ENCODE results near the gene LDLRAD2.
"Not testable (repeated sequence)": the region's sequence is repeated elsewhere in the genome, so short reads cannot be mapped to it uniquely, and the experiment has no call there.

Gene LDLRAD2

GRCh38 chr1:21783679-21784603 is 28.1 kb upstream of the LDLRAD2 start:
- DNase-seq: peak in 1 of 51 donors; percentile 94

GRCh38 chr1:21785764-21786163 is 26.3 kb upstream of the LDLRAD2 start:
- not testable (repeated sequence) for DNase-seq

GRCh38 chr1:21786640-21787039 is 25.4 kb upstream of the LDLRAD2 start:
- DNase-seq: no peak

GRCh38 chr1:21793104-21793503 is 19.0 kb upstream of the LDLRAD2 start:
- no peak for DNase-seq

GRCh38 chr1:21794656-21795055 is 17.4 kb upstream of the LDLRAD2 start:
- DNase-seq: no peak

GRCh38 chr1:21795075-21795474 is 17.0 kb upstream of the LDLRAD2 start:
- no peak for DNase-seq

GRCh38 chr1:21799730-21800129 is 12.3 kb upstream of the LDLRAD2 start:
- no peak for DNase-seq

GRCh38 chr1:21801100-21801499 is 11.0 kb upstream of the LDLRAD2 start:
- no peak for DNase-seq

GRCh38 chr1:21804536-21804935 is 7.5 kb upstream of the LDLRAD2 start:
- DNase-seq: no peak

- DNase-seq: no peak
Observed at GRCh38 chr1:21813542-21813941, 1.5 kb downstream of the LDLRAD2 start.

- peak in 2 of 51 donors; percentile 6 to 12 for DNase-seq
Observed at GRCh38 chr1:21814241-21814918, 2.3 kb downstream of the LDLRAD2 start.

- DNase-seq: no peak
Observed at GRCh38 chr1:21814981-21815582, 3.0 kb downstream of the LDLRAD2 start.

- DNase-seq: no peak
Observed at GRCh38 chr1:21815724-21816321, 3.8 kb downstream of the LDLRAD2 start.

- DNase-seq: no peak
Observed at GRCh38 chr1:21816602-21817302, 4.7 kb downstream of the LDLRAD2 start.

GRCh38 chr1:21818656-21819055 is 6.6 kb downstream of the LDLRAD2 start:
- peak in 2 of 51 donors; percentile 5 to 7 for DNase-seq

GRCh38 chr1:21820597-21821232 is 8.7 kb downstream of the LDLRAD2 start:
- no peak for DNase-seq

GRCh38 chr1:21821385-21822019 is 9.4 kb downstream of the LDLRAD2 start:
- no peak for DNase-seq

GRCh38 chr1:21822349-21822748 is 10.3 kb downstream of the LDLRAD2 start:
- no peak for DNase-seq

GRCh38 chr1:21823206-21823979 is 11.3 kb downstream of the LDLRAD2 start:
- no peak for DNase-seq

All from hypothalamus (tissue), 51 donors.